OCI-LY7 (cell line): ENCODE results near the gene STK38L.

Experiments
- EZH2phosphoT487 ChIP-seq: fragments of 200-600 bp; sonication (generic); IDR thresholded peaks from 2 replicates; pipeline ENCODE4 v1.6.1; 2018; ENCODE audit warnings: low read depth, borderline replicate concordance, mild to moderate bottlenecking, mixed run types, antibody characterized with exemption, low read length, moderate library complexity, mixed read lengths
- TF ChIP-seq, protein P1 (sequence below): fragments of 200-600 bp; sonication (generic); conservative IDR thresholded peaks from 2 replicates; pipeline ENCODE4 v1.5.1; 2014; ENCODE audit warnings: mild to moderate bottlenecking, antibody characterized with exemption, low read length, moderate library complexity, mixed read lengths

GRCh38 chr12:27336282-27336653, 92.2 kb downstream of the STK38L start:
- TF ChIP-seq, protein P1, sequence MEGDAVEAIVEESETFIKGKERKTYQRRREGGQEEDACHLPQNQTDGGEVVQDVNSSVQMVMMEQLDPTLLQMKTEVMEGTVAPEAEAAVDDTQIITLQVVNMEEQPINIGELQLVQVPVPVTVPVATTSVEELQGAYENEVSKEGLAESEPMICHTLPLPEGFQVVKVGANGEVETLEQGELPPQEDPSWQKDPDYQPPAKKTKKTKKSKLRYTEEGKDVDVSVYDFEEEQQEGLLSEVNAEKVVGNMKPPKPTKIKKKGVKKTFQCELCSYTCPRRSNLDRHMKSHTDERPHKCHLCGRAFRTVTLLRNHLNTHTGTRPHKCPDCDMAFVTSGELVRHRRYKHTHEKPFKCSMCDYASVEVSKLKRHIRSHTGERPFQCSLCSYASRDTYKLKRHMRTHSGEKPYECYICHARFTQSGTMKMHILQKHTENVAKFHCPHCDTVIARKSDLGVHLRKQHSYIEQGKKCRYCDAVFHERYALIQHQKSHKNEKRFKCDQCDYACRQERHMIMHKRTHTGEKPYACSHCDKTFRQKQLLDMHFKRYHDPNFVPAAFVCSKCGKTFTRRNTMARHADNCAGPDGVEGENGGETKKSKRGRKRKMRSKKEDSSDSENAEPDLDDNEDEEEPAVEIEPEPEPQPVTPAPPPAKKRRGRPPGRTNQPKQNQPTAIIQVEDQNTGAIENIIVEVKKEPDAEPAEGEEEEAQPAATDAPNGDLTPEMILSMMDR = no peak
- no peak for TF ChIP-seq EZH2phosphoT487
